Measurements from ENCODE around the gene MCAM.
A peak's percentile ranks its signal among the peaks of the same experiment; 100 is the strongest.

The MCAM gene

DNA sequence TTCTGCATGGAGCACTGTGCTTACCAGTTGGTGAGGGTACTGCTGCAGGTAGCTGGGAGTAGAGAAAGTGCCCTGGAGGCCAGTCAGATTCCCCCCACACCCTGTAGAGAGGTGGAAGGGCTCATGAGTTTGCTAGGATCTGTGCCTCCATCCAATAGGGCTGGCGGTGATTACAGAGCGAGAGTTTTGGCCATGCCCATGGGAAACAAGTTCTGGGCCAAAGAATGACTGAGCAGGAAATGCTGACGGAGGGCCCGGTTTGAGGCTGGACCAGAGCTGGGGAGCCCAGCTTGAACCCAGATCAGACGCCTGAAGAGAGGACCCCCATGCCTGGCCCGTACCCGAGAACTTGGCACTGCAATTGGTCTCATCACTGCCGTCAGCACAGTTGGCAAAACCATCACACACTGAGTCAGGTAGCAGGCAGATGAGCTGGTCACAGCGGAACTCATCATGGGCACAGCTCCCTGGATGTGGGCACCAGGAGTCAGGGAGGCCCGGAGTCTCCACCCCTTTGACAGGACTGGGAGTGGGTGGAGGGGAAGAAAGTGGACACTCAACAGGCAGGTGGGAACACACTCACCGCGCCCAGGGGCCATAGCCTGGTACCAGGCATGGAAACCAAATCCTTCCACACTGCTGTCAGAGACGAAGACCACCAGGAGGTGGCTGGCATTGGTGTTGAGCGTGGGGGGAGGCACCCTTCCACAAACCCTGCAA is 27.5 kb upstream of the MCAM start:
- no peak for DNase-seq

DNA sequence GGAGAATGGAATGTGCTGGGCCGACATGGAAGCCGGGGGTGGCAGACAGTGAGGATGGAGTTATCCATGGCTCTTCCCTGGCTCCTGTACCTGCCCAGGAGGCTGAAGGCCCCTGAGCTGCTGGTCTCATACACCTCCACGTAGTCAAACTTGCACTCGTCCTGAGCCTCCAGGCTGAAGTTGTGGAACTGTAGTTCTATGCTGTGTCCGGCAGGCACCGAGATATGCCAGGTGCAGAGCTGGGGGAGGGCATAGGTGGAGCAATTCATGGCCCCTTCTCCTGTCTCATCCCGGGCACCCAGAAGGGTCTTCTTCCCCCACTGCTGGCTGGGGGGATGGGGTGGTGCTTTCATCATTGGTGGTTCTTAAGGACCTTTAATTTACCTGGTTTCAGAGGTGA is 26.8 kb upstream of the MCAM start:
- no peak for DNase-seq

DNA sequence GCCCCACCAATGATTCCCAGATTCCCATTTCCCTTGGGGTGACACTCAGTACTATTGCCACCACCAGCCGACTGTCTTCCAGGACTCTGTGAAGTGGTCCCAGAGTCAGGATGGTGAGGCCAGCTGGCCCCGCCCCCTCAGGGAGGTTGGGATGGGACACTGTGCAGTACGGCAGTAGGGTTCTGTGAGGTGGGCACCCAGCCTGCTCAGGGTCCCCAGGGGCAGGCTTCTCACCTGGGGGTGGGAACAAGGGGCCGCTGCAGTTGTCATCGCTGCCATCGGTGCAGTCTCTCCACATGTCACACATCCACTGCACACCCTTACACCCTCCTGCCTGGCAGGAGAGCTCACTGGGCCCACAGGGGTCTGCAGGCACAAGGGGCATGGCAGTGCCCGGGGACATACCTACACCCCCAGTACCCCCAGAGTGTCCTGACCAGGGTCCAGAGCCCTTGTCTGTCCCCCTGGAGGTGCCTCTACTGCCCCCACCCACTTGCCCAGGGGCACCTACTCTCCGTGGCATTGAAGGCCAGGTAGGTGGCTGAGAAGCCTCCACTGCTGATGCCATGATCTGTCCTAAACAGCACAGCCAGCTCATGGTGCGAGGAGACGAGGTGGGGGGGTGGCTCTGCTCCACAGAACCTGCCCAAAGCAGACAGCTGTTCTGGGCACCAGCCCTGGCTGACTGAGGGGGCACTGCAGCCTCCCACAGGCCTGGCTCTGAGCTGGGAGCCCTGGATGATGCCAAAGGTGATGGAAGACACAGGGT is 25.6 kb upstream of the MCAM start:
- no peak for DNase-seq

DNA sequence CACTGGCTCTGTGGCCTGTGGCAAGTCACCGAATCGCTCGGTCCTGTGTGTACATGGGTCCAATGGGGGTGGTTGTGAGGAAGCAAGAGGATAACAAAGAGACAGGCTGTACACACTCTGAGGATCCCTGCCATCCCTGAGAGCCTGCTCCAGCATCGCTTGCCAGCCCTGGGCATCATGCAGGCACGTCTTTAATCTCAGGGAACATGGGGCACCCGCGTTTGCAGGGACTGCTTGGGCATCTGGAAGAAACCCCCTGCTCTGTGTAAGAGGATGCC is 25.0 kb upstream of the MCAM start:
- no peak for DNase-seq

DNA sequence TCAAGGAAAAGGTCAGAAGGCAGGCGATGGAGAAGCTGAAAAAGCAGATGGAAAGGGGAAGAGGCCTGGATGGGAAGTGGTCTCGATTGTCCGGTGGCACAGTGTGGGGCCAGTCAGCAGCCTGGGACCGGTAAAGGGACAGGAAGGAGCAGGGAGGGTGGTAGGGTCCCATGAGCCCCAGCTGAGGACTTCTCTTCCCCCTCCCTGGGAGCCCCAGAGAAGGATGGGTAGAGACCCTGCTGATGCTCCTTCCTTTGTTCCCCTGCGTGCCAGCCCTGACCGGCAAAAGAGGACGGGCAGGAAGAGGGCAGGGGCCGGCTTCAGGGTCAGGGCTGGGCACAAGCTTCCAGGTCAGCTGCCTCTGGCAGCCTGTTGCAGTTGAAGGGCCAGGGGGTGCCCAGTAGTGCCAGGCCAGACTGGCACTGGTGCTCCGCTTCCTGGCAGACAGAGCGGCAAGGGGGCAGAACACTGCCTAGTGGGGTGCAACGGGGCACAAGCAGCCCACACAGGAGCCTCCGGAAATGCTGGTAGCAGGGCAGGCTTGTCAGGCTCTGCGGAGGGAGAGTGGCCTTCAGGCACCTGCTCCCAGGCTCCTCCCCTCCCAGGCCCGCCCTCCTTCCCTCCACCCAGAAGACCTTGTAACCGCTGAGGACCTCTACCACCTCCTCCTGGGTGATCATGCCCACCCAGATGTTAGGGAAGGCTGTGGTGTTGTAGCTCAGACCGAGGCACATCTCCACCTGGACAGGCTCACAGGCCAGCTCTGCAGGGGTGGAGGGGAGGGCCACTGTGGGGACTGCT is 24.5 kb upstream of the MCAM start:
- DNase-seq = no peak

DNA sequence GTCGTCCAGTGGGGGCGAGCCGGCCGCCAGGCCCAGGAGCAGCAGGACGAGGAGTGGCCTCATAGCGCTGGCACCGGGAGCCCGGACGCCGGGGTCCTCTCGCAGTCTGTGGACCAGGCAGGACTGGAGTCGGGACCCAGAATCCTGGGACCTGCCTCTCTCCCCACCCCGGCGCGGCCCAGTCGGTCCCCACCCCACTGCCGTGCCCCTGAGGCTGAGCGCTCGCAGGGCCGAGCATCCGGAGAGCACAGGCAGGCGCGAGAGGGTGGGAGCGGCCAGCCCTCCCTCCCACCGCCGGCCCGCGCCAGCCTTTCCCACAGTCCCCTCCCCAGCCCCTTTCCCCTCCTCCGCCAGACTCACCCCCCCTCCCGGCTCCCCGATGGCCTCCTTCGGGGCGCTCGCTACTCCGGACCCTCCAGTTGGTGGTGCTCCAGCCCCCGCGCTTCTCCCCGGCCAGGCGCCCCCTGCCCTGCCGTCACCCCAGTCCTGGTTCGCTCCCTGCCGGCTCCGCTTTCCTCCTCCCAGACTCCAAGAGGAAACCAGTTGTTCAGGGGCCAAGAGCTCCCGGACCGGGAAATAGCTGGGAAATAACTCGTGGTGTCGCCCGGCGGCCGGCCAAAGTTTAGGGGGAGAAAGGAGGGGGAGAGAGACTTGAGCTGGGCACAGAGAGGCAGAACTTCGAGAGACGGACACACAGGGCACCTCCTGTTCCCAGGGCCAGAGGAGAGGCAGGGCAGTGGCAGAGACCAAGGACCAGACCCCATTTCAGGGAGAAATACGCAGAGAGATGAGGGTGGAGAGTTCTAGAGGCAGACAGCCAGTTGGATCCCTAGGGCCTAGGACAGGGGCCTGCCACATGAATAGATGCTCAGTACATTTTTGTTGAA is 23.6 kb upstream of the MCAM start, which contains the start of gene C1QTNF5:
C1QTNF5 (minus strand) TSS at position 549 of the 887 bp plus-strand sequence; CDS start at position 63, 486 bp downstream.
- no peak for DNase-seq

DNA sequence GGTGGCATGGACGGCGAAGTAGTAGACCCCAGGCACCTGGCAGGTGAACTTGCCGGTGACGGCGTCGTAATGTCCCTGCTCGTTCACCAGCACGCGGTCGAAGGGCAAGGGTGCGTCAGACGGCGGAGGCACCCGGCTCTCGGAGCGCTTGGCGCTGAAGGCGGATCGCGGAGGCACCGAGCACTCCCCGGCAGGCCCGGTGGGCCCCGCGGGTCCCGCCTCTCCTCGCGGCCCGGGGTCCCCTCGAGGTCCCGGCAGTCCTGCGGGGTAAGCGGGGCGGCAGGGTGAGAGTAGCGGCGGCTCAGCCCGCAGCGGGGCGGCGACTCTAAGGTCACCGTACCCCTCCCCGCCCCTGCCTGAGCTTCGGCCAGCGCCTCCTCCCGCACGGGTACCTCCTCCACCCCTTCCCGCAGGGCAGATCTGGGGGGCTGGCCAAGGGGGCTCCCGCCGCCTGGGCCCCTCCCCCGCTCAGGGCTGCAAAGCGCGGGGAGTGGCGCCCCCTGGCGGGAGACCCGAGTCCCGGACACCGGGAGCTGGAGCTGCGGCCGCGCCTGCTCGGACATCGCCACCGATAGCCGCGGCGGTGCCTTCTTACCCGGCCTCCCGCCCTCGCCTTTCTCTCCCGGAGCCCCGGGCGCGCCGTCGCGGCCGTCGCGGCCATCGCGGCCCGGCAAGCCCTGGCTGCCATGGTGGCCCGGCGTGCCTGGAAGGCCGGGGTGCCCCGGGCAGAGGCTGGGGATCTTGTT is 22.8 kb upstream of the MCAM start:
- peak in 1 of 2 donors; percentile 46 for DNase-seq

DNA sequence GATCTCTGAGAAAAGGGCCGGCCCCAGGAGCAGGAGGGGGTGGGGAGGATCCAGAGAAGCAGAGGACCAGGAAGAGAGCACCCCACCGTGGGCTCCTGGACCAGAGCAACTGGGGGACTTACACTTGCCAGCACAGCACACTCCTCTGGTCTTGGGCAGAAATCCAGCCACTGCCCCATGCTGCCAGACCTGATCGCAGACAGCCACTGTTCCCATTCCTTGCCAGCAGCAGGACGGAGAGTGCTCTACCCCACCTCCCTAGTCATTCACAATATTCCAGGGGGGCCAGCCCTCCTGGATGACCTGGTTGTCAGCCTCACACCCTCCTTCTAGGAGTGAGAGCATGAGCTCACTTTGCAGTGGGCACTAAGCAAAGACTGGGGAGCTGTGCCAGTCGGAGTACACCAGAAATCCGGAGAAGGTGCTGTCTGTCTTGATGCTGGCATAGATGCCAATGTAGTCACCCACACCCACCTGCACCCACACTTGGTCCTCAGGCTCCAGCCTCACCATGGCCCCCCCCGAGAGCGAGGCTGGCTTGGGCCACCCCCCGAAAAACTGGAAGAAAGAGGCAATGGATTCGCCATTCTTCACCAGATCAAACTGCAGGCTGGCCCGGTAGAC is 22.1 kb upstream of the MCAM start:
- no peak for DNase-seq

DNA sequence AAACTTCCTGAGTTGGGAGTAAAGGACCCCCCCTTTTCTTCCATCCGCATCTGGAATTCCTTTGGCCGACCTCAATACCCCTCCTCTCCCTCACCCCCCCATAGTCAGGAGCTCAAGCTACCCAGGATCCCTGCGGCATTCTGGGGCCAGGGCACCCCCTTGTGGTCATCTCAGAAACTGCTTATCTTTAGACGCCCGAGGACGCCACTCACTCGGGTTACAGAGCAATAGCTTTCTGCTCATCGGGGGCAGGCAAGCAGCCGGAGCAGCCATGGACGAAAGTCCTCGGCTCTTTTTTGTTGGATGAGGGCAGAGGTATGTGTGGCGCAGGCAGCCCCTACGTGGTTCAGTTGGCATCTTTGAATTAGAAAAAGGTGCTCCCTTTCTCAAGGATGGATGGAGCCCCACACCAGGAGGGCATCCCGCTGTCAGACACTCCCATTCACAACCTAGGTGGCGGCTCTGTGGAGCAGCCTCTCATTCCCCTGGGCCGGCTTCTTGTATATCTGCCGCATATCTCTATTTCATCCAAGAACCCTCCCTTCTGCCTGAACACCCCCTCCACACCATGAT is 21.5 kb upstream of the MCAM start:
- DNase-seq = peak; percentile 65 to 69

DNA sequence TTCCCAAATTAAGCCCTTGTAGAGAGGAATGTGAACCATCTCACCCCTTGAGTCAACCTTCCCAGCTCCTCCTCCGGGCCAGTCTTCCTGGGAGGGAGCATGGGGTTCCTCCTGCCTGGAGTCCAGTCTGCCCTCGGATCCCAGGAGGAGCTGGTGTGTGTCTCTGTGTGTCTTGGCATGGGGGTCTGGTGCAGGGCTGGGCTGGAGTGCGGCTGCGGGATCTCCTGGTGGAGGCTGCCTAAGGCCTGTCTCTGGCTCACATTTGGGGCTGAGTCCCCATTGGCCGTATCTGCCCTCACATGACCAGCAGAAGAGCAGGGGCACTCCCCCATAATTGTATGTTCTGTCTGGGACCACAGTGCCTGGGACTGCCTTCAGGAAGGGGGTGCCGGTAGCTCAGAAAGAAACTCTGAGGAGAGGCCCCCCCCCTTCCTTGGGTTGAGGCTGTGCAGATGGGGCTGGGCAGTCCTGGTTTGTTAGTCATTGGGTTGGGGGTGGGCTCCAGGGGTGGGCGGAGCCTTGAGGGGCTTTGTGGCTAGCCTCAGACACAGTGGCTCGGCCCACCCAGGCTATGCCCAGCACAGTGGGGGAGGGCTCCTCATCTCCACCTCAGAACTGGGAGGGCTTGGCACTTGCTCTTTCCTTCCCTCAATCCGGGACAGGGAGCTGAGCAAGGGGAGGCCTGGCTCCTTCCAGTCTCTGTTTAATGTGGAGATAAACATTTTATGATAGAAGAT is 20.8 kb upstream of the MCAM start:
- DNase-seq = no peak

DNA sequence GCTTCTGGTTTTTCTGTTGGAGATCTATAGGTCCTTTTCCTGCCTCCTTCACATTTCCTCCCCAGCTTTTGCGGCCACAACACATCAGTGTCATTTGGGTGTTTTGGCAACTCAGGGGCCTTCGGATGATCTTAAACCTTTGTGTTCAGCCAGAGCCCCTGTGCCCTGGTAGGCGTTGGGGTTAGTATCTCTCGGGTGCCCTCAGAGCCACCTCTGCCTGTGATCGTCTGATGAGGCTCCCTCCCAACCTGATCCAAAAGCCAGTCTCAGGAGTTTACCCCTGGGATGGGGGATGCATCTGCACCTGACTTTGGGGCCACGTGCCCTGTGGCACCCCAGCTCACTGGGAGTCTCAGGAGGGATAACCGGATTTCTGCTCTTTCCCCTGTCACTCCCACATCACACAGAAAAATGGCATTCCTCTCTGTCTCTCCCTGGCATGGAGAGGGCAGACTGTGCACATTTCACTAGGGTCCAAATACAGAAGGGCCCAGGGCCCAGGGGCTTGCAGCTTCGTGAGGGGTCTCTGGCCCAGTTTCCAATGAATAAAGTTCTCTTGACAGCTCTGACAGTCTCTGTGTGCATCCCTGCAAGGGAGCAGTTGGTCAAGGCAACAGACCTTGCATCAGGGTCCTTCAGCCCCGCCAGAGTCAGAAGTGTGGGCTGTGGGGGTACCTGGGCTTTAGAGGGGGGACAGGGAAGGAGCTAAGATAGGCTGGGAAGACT is 20.0 kb upstream of the MCAM start:
- DNase-seq = no peak

DNA sequence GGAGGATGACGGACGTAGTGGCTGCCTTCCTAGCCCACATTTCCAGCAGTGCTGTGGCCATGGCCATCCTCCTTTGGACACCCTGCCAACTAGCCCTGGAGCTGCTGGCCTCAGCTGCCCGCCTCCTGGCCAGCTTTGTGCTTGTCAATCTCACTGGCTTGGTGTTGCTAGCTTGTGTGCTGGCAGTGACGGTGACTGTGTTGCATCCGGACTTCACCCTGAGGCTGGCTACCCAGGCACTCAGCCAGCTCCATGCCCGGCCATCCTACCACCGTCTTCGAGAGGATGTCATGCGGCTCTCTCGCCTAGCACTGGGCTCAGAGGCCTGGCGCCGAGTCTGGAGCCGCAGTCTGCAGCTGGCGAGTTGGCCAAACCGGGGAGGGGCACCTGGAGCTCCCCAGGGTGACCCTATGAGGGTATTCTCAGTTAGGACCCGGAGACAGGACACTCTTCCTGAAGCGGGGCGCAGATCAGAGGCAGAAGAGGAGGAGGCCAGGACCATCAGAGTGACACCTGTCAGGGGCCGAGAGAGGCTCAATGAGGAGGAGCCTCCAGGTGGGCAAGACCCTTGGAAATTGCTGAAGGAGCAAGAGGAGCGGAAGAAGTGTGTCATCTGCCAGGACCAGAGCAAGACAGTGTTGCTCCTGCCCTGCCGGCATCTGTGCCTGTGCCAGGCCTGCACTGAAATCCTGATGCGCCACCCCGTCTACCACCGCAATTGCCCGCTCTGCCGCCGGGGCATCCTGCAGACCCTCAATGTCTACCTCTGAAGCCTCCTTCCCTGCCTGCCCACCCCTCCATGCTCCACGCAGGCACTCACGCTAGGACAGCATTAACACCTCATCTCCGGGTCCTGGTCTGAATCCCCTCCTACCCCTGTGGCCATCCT is 19.0 kb upstream of the MCAM start:
- DNase-seq = no peak

DNA sequence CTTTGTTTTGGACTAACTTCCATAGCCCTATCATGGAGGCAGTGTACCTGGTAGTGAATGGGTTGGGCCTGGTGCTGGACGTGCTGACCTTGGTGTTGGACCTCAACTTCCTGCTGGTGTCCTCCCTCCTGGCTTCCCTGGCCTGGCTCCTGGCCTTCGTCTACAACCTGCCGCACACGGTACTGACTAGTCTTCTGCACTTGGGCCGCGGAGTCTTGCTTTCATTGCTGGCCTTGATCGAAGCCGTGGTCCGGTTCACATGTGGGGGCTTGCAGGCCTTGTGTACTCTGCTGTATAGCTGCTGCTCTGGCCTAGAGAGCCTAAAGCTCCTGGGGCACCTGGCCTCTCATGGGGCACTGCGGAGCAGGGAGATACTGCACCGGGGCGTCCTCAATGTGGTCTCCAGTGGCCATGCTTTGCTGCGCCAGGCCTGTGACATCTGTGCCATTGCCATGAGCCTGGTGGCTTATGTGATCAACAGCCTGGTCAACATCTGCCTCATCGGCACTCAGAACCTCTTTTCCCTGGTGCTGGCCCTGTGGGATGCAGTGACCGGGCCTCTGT is 18.2 kb upstream of the MCAM start:
- no peak for DNase-seq

DNA sequence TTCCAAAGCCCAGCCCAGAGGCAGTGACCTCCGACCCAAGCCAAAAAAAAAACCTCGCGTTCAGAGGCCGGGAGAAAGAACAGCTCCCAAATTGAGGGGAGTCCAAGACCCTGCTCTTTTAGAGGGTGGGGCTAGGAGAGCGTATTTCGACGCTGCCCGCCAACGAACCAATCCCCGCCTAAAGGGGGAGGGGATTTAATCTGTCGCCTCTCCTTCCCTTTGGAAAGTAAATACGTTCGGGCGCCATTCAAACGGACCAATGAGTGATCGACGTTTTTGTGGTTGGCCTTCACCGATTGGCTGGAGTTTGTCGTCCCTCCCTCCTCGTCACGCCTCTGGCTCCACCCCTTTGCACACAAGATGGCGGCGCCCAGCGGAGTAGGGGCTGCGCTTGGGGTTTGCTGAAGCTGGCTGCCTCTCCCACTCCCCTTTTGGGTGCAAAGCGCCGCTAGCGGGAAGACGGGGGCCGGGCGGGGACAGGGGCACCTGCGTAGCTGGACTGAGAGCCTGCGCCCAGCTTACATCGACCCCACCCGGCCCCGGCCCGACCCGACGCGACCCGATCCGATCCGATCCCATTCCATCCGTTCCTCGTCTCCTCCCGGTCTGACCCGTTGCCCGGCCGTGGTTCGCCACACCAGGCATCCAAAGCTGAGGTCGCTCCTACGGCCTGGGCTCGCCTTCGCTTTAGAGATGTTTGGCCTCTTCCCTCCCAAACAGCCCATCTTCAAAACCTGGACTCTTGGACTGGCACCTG is 17.4 kb upstream of the MCAM start, which contains the start of gene RNF26:
RNF26 (plus strand) TSS at position 354 of the 757 bp plus-strand sequence. CDS start 596 bp downstream, outside the sequence.
- peak; percentile 97 to 98 for DNase-seq

DNA sequence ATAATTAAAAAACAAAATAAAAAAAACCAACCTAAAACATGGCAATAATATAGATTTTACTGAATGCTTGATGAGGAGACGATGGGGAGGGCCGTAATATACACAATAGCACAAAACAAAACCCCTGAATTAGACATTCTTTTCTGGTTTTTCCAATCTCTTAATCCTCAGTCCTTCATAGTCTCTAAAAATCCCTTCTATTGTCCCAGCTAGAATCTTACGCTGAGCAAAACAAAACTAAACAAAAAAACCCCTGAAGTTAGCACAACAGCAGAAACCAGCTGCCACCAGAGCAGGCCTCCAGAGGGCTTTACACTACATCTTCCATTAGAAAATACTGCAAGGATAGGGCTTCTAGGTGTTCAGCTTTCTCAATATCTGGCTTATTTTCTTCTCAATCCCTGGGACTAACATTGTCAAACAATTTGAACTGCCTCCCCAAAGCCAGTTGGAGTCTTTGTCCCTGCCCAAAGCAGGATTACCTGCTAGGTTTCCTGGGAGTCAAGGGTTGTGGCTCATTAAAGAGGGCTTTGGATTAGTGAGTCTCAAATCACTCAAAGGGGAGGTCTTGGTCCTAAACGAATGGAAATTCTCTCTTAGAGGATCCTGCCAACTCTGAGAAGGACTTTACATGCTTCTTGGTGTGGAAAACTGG is 15.3 kb upstream of the MCAM start:
- DNase-seq = no peak

DNA sequence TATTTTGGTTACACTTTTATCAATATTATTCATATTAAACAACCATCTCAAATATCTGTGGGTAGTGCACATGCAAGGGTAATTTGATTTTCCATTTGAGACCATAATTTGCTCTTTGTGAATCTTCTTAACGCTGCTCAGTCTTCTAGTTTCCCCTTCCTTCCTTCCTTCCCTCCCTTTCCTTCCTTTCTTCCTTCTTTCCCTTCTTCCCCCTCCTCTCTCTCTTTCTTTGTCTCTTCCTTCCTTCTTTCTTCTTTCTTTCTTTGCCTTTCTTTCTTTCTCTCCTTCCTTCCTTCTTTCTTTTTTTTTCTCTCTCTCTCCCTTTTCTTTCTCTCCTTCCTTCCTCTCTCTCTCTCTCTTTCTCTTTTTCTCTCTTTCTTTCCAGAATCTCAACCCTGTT is 13.3 kb upstream of the MCAM start:
- no peak for DNase-seq

DNA sequence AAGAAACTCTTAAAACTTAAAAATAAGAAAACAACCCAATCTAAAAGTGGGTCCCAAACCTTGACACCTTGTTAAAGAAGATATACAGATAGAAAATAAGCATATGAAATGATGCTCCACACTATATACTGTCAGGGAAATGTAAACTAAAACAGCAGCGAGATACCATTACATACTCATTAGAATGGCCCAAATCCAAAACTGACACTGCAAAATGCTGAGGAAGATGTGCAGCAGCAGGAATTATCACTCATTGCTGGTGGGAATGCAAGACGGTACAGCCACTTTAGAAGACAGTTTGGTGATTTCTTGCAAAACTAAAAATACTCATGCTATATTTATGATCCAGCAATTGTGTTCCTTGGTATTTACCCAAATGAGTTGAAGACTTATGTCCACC is 12.4 kb upstream of the MCAM start:
- no peak for DNase-seq

Measured in inflammatory macrophage (primary cell).